HG03354 (cell line): ENCODE data around the gene CRYGC.
"Not testable (repeated sequence)": the region's sequence is repeated elsewhere in the genome, so short reads cannot be mapped to it uniquely, and the experiment has no call there.

ENCODE experiments used
- ATAC-seq: cut with Tn5 transposase; IDR thresholded peaks from one replicate; pipeline ENCODE4 v1.9.1; 2021; ENCODE audit warnings: mild to moderate bottlenecking; ENCODE audit not compliant: unreplicated experiment, poor library complexity, severe bottlenecking

The CRYGC gene

GRCh38 chr2:208139447-208139846 lies 9.8 kb upstream of the CRYGC start:
- ATAC-seq, result no peak

GRCh38 chr2:208138334-208138733 lies 8.7 kb upstream of the CRYGC start:
- ATAC-seq, result not testable (repeated sequence)

- no peak for ATAC-seq
Observed at GRCh38 chr2:208136716-208137094, 7.1 kb upstream of the CRYGC start.

GRCh38 chr2:208135794-208136715 lies 6.4 kb upstream of the CRYGC start:
- ATAC-seq, result no peak

- no peak for ATAC-seq
Observed at GRCh38 chr2:208134928-208135586, 5.4 kb upstream of the CRYGC start.

- no peak for ATAC-seq
Observed at GRCh38 chr2:208130712-208131110, 1.1 kb upstream of the CRYGC start.

GRCh38 chr2:208128136-208128535 lies 1.5 kb downstream of the CRYGC start:
- no peak for ATAC-seq

GRCh38 chr2:208127090-208127489 lies 2.5 kb downstream of the CRYGC start:
- ATAC-seq, result no peak

- no peak for ATAC-seq
Observed at GRCh38 chr2:208125251-208125650, 4.4 kb downstream of the CRYGC start.

GRCh38 chr2:208124013-208124715 lies 5.5 kb downstream of the CRYGC start, which contains the start of gene CRYGD:
CRYGD (minus strand) TSS chr2:208124524; CDS start chr2:208124473, 51 bp downstream.
- ATAC-seq, result not testable (repeated sequence)

GRCh38 chr2:208122248-208122647 lies 7.4 kb downstream of the CRYGC start:
- no peak for ATAC-seq

- ATAC-seq, result no peak
Observed at GRCh38 chr2:208118918-208119317, 10.7 kb downstream of the CRYGC start.

GRCh38 chr2:208117390-208117789 lies 12.2 kb downstream of the CRYGC start:
- ATAC-seq, result not testable (repeated sequence)

- ATAC-seq, result no peak
Observed at GRCh38 chr2:208112969-208113368, 16.7 kb downstream of the CRYGC start.

GRCh38 chr2:208112273-208112745 lies 17.3 kb downstream of the CRYGC start:
- not testable (repeated sequence) for ATAC-seq

GRCh38 chr2:208103616-208104015 lies 26.0 kb downstream of the CRYGC start:
- no peak for ATAC-seq

- ATAC-seq, result no peak
Observed at GRCh38 chr2:208101716-208102631, 27.7 kb downstream of the CRYGC start.

- no peak for ATAC-seq
Observed at GRCh38 chr2:208099682-208100470, 29.8 kb downstream of the CRYGC start.
